GM18858 (cell line): Measurements from ENCODE around the gene TMEM213.

Experiments
- ATAC-seq: cut with Tn5 transposase; IDR thresholded peaks from one replicate; pipeline ENCODE4 v1.9.1; 2021; ENCODE audit not compliant: unreplicated experiment

Gene TMEM213

DNA sequence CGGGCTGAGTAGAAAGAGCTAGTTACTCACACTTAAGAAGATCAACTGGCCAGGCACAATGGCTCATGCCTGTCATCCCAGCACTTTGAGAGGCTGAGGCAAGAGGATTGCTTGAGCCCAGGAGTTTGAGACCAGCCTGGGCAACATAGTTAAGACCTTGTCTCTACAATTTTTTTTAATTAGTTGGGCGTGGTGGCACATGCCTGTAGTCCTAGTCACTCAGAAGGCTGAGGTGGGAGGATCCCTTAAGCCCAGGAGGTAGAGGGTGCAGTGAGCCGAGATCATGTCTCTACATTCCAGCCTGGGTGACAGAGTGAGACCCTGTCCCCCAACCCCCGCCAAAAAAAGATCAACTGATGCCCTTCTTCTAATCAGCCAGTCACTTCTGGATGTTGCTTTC lies 74.8 kb downstream of the TMEM213 start:
- ATAC-seq = no peak

DNA sequence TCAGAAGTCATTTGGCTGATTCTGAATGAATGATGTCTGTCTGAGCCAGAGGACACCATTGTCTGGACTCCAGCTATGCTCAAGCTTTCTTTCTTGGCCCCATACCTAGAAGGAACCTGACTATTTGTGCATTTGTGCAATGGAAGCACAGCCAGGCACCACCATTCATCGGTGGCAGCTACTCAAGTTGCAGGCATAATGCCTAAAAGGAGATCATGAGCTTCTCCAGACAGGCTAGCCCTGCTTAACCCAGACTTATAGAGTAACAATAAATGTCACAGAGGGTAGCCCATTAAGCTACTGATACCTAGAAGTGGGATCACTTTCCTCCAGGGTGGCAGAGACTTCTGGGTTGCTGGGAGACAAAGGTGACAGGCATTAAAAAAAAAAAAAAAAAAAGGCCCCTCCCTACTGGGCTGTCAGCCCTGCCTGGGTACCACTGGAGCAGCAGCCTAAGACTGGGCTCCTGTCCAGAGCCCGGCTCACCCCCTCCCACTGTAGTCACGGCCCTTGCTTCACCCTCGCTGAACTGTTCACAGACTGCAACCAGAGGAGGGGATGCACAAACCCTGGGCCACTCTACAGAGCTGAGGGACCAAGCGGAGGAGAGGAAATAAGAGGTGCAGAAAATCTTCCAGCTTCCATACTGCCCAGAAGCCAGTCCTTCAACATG lies 75.6 kb downstream of the TMEM213 start:
- ATAC-seq = no peak

DNA sequence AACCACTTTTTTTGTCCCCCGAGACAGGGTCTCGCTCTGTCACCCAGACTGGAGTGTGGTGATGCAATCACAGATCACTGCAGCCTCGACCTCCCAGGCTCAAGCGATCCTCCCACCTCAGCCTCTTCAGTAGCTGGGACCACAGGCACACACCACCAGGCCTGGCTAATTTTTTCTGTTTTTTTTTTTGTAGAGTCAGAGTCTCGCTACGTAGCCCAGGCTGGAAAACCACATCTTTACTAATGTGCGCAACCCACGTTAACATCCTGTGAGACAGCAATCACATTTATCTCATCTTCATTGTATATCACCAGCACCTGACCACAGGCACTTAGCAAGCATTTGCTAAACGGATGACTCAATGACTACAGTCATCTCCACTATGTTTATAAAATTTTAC lies 78.0 kb downstream of the TMEM213 start:
- ATAC-seq = no peak

DNA sequence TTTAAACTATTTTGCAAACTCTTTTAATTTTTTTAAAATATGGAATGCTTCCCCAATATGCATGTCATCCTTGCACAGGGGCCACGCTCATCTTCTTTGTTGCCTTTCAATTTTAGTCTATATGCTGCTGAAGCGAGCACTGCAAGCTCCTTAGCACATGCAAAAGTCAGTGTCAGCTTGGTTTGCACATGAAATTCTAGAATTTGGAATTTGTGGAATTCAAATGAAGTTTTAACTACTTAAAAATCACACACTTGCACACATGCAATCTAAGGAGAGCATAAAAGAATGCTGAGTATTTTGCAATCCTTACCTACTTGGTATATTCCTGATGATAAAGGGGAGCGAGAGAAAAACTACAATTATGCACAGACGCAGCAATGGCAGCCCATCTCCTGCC lies 78.5 kb downstream of the TMEM213 start:
- ATAC-seq = no peak

DNA sequence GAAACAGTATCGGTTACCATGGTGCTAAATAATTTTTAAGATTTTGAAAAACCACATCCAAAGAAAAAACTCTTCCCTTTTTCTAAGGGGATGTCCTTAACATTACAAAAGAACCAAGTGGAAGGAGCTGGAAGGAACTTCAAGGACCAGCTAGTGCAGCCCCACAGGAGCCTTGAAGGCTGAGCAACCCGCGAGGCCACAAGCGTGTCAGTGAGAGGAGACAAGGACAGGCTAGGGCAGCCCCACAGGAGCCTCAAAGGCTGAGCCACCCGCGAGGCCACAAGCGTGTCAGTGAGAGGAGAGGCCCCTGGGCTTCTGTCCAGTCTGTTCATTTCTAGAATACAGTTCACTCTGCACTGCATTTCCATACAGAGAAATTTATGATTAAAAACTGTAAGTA lies 80.3 kb downstream of the TMEM213 start:
- ATAC-seq = no peak

DNA sequence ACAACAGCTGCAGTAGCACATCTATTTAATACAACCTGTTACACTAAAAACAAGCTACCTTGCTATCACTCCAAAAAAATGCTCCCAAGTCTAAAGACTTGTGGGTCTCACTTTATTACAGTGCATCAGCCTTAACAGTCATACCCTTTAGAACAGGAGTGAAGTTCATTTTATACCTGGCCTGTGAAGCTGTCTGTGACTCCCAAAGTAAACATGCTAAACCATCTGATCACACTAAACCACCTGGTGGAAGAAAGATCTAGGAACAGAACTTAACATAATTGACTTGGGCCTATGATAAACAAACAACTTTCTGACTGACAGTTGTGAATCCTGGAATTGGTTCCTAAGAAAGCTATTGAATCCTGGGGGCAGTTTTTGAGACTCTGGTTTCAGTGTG lies 81.1 kb downstream of the TMEM213 start:
- no peak for ATAC-seq

DNA sequence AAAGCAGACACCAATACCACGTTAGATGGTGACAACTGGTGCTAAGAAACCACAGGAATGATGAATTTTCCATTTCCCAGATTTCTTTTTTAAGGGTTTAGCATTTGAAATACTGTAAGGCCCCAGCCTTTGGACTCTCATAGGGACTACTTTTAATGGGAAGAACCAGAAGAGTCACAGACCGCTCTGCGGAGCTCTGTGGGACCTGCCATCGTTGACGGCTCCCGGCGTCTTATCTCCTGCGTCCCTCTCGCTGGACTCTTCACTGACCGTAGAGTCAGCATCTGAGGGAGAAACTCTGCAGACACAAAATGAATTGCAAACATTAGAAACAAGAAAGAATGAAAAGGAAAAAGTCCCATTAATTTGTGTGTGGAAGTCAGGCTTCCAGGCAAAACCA lies 81.6 kb downstream of the TMEM213 start:
- ATAC-seq = no peak

DNA sequence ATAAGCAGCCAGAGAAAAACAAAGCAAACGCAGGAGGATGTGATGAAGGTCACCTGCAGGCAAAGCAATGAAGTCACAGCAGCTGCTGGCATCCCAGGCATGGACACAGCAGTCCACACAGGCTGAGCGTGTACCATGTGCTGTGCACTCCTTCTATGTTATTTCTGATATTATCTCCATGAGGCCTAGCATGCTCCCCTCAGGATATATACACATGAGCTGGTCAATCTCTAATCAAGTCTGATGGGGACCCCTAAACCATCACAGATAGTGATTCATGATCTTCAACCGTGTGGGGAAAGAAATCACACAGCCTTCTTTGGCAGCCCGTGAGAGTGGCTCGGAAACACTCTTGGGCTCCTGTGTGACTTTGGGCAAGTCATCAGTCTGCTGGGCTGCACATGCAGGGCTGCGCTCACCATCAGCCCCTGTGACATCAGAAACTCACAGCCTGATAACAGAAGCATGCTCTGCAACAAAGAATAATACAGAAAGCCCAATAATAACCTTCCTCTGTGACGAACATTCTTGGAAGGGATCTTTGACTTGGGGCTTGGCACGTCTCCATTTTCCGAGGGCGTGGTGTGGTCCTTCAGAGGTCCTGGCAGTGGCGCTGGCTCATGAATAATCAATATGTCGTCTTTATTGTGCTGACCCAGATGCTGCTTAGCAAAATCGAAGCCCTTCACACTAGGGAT lies 83.2 kb downstream of the TMEM213 start:
- ATAC-seq = no peak

DNA sequence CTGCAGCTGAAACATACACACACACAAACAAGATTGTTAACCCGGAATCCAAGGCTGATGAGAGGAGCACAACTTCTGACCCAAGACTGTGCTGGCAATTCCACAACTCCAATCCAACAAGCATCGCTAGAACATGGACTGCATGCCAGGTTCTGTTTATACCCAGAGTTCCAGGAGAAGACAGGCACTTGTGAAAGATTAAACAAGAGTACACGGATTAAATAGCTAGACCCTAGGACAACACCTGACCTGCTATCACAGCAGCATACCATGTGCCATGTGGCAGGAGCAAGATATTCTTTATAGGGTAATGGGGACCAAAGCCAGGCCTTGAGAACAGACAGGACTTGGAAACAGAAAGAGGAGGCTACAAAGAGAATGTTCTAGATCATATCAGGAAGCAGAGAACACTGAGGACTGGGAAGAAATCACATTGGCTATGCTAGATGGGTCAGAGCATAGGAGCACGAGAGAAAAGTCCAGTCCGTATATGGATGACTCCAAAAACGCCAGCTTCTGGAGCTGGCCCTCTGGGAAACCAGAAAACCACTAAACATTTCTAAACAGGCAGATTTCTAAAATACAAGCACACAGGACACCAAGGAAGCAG lies 83.9 kb downstream of the TMEM213 start:
- no peak for ATAC-seq

DNA sequence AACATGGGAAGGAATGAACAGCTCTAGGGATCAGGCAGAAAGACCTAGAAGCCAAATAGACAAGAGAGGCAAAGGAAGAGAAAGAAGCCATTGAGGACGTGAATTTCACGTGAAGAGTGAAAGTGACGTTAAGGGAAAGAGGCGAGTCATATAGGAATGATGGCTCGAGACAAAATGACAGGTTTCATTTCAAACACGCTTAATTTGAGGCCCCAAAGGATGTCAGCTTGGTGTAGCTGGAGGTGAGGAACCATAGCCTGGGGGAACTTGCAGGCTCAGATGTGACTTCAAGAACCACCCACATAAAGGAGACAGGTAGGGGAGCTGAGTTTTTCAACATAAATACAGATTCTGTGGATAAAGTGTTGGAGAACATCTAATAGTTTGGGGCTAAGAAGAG lies 84.5 kb downstream of the TMEM213 start:
- no peak for ATAC-seq

DNA sequence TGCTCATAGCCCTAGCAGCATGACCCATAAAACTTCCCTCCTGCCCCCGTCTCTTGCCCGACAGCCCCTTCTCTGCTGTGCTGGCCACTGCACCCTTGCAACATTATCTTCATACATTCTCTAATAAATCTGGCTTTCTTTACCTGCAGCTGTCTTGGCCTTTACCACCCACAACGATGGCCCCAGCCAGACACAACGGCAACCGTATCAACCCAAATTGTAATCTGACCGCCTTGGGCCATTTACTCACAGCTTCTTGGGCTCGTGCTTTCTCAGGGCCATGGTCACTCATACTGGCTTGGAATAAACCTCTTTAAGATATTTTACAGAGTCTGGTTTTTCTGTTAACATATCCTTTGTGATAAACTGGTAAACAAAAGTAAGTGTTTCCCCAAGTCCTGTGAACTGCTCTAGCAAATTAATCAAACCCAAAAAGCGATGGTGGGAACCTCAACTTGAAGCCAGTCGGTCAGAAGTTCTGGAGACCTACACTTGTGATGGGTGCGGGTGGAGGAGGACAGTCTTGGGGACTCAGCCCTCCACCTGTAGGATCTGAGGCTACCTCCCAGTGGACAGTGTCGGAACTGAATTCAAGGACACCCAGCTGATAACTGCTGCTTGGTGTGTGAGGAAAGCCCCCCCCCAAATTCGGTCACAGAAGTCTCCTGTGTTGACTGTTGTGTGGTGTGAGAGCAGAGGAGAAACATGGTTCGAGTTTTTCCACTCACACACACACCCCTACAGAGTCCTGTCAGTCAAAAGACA lies 87.8 kb downstream of the TMEM213 start:
- ATAC-seq = no peak

DNA sequence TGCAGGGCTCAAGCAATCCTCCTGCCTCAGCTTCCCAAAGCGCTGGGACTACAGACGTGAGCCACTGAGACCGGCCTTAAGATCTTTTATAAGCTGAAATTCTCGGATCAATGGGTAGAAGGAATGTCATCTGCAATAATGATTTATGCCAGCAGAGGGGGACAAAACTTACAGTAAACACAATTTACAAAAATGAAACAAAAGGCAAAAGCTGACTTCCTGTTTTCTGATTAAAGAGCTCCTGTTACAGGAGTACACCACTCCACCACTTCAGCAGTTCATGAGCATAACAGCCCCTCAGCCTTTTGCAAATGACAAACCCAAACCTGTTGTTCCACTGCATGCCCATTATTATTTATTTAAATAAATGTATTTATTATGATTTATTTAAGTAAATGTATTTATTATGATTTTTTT lies 88.7 kb downstream of the TMEM213 start:
- ATAC-seq = peak; percentile 82

DNA sequence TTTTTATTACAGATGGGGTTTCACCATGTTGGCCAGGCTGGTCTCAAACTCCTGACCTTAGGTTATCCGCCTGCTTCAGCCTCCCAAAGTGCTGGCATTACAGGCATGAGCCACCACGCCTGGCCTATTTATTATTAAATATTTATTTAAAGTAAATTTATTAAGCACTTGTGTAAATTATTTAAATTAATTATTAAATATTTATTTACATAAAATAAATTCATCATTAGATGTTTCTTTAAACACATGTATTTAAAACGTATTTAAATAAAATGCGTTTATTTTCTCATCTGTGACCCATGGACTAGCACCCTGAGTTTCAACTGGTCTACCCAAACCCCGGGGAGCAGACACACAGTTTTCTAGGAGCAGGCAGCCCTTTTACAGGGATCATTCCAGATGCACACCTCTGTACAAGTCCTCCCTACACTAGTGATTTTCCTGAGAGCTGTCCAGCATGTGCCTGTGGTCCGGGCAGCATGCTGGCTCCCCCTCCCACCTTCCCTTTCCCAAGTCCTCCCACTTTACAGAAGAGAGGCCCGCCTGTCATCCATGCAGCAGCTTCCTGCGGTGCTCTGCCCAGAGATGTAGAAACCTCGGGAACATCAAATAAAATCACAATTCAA lies 89.4 kb downstream of the TMEM213 start:
- ATAC-seq = no peak
